LNCAP (cell line): ENCODE results near the gene FBXO11.

Source experiments
- CTCF ChIP-seq: fragments of 450-650 bp; IDR thresholded peaks from 2 replicates; pipeline ENCODE4 v1.5.1; 2017; ENCODE audit warnings: mild to moderate bottlenecking

Gene FBXO11

GRCh38 chr2:47869859-47870595 is 36.3 kb downstream of the FBXO11 start:
- no peak for TF ChIP-seq CTCF

GRCh38 chr2:47868611-47869352 is 37.5 kb downstream of the FBXO11 start:
- TF ChIP-seq CTCF = no peak

GRCh38 chr2:47867205-47867604 is 39.1 kb downstream of the FBXO11 start:
- no peak for TF ChIP-seq CTCF

- TF ChIP-seq CTCF = no peak
Measured at GRCh38 chr2:47864566-47864965, 41.7 kb downstream of the FBXO11 start.

GRCh38 chr2:47862949-47863348 is 43.3 kb downstream of the FBXO11 start:
- TF ChIP-seq CTCF = no peak

- no peak for TF ChIP-seq CTCF
Measured at GRCh38 chr2:47850198-47850597, 56.1 kb downstream of the FBXO11 start.

GRCh38 chr2:47849368-47849767 is 56.9 kb downstream of the FBXO11 start:
- TF ChIP-seq CTCF = no peak
